Gastrocnemius medialis (tissue), 4 donors: ENCODE results near the gene FAM131C.

ENCODE experiments used
- POLR2A ChIP-seq, 2 donors: fragments of 450-650 bp; IDR thresholded peaks; one replicate each; pipeline ENCODE4 v1.6.1; 2017; ENCODE audit warnings: antibody characterized with exemption in 2 of 2, mild to moderate bottlenecking in 2 of 2, moderate library complexity in 2 of 2
- TF ChIP-seq, protein P1 (sequence below), 5 experiments: fragments of 450-650 bp in 3 of 5; fragments of 200-600 bp in 2 of 5; sonication (generic) in 2 of 5; IDR thresholded peaks in 4 of 5; conservative IDR thresholded peaks in 1 of 5; 1 replicate in 4 of 5; 2 replicates in 1 of 5; pipeline ENCODE4 v1.5.1; 2016 to 2019; ENCODE audit warnings: antibody characterized with exemption in 5 of 5, mild to moderate bottlenecking in 3 of 5, moderate library complexity in 3 of 5

DNA sequence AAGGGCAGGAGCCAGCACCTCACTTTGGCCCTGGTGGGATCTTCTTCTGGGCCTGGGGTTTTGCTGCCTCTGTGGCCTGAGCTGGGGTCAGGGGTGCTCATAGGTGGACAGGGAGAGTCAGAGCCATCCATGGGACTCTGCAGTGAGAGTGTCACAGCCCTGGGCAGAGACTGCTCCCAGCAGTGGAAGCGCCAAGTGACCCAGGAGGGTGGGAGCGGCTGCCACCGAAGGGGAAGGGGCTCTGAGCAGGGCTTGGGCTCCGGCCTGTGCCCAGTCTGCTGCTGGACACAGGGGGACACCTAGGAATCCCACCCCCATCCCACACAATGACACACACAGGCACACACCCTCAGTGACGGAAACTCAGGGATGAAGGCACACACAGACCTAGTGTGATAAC, 29.5 kb downstream of the FAM131C start:
- TF ChIP-seq, protein P1, sequence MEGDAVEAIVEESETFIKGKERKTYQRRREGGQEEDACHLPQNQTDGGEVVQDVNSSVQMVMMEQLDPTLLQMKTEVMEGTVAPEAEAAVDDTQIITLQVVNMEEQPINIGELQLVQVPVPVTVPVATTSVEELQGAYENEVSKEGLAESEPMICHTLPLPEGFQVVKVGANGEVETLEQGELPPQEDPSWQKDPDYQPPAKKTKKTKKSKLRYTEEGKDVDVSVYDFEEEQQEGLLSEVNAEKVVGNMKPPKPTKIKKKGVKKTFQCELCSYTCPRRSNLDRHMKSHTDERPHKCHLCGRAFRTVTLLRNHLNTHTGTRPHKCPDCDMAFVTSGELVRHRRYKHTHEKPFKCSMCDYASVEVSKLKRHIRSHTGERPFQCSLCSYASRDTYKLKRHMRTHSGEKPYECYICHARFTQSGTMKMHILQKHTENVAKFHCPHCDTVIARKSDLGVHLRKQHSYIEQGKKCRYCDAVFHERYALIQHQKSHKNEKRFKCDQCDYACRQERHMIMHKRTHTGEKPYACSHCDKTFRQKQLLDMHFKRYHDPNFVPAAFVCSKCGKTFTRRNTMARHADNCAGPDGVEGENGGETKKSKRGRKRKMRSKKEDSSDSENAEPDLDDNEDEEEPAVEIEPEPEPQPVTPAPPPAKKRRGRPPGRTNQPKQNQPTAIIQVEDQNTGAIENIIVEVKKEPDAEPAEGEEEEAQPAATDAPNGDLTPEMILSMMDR (IDR thresholded peaks at IDR 0.05 in 4 of 5, conservative IDR thresholded peaks at IDR 0.05 in 1 of 5) = no peak
- no peak for TF ChIP-seq POLR2A (IDR thresholded peaks at IDR 0.05)
